DND-41 (cell line): ENCODE data around the gene TP53RK.

Source experiments
- CTCF ChIP-seq: IDR thresholded peaks from 2 replicates; pipeline ENCODE4 v1.5.1; 2012; ENCODE audit warnings: borderline replicate concordance, low read length, moderate library complexity, mild to moderate bottlenecking; ENCODE audit not compliant: poor library complexity, severe bottlenecking; ENCODE audit errors: extremely low read depth
- EZH2 ChIP-seq: IDR thresholded peaks from 3 replicates; pipeline ENCODE4 v1.6.1; 2012; ENCODE audit warnings: borderline replicate concordance, low read depth, mild to moderate bottlenecking, moderate library complexity, low read length, inconsistent platforms; ENCODE audit not compliant: severe bottlenecking

- TF ChIP-seq EZH2: no peak
- TF ChIP-seq CTCF: no peak
Measured at GRCh38 chr20:46651091-46651962, 37.9 kb downstream of the TP53RK start, which contains the start of gene SLC13A3.
